Coronary artery (tissue), 2 donors: Measurements from ENCODE around the gene NTRK3.

Source experiments
- DNase-seq: peaks from one replicate; pipeline ENCODE4 v3.0.0-alpha.2; 2017; ENCODE audit warnings: low spot score
- H3K27ac ChIP-seq, 2 donors: fragments of 200-600 bp; sonication (generic); one replicate each; pipeline ENCODE4 v1.5.1; 2016 to 2019
- H3K4me3 ChIP-seq: fragments of 200-600 bp; sonication (generic); 2 replicates; pipeline ENCODE4 v1.5.1; 2016; ENCODE audit warnings: mild to moderate bottlenecking, moderate library complexity
- TF ChIP-seq, protein P1 (sequence below): fragments of 200-600 bp; sonication (generic); IDR thresholded peaks from one replicate; pipeline ENCODE4 v1.5.1; 2019; ENCODE audit warnings: antibody characterized with exemption

The NTRK3 gene

DNA sequence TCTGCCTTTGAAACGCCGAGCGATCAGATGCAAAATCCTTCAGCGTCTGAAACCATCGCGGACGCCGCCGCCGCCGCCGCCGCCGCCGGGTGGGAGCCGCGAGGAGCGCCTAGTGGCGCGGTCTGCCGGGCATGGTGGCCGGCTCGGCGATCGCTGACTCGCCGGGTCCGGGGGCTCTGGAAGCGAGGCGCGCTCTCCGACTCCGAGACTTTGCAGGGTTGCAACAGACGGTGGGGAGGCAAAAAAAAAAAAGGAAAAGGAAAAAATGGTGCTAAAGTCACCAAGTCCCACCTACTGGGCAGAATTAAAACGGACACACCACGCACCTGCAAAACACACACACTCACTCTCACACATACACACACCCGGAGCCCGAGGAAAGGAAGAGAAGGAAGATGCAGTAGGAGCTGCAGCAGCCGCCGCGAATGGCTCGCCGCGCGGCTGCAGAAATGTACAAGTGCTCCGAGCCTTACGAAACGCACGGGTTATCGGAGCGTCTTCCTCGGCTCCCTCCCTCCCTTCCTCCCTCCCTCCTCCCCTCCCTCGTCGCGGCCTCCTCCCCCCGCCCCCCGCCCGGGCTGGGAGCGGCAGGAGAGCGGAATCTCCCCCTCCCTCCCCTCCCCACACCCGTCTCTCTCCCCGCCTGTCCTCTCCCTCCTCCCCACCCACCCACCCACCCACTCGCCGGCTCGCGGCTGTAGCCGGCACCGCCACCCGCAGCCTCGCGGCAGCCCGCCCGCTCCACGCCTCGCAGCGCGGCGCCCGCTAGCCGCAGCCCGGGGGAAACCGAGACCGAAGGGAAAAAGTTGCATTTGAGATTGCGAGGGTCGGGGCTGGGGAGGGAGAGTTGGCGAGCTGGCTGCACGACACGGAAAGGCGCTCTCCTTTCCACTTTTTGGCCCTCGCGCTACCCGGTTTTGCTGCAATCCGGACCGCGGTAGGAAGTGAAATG, at the start of gene NTRK3:
TSS of gene NTRK3 (minus strand) at position 461 of the 952 bp plus-strand sequence. CDS start 586 bp downstream, outside the sequence.
- peak within 1 kb of the TSS; percentile 90 for H3K4me3 ChIP-seq
- peak within 1 kb of the TSS; percentile 89 to 96 for H3K27ac ChIP-seq
- TF ChIP-seq, protein P1, sequence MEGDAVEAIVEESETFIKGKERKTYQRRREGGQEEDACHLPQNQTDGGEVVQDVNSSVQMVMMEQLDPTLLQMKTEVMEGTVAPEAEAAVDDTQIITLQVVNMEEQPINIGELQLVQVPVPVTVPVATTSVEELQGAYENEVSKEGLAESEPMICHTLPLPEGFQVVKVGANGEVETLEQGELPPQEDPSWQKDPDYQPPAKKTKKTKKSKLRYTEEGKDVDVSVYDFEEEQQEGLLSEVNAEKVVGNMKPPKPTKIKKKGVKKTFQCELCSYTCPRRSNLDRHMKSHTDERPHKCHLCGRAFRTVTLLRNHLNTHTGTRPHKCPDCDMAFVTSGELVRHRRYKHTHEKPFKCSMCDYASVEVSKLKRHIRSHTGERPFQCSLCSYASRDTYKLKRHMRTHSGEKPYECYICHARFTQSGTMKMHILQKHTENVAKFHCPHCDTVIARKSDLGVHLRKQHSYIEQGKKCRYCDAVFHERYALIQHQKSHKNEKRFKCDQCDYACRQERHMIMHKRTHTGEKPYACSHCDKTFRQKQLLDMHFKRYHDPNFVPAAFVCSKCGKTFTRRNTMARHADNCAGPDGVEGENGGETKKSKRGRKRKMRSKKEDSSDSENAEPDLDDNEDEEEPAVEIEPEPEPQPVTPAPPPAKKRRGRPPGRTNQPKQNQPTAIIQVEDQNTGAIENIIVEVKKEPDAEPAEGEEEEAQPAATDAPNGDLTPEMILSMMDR: no peak
- DNase-seq: no peak

DNA sequence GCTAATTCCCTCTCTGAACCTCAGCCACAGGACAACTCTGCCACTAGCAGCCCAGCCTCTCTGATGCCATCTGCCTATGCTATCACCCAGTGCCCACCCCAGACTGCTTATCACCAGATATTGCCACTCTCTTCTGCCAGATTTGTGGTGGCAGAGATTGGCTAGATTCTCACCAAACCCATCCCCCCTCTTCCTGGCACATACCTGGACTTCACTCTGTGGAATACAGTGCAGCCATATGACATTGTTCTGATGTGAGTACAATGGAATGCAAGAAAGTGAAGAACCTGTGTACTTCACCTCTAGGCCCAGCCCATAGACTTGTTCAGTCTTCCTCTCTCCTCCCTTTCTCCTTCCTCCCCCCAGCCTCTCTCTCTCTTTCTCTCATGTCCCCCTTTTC, 46.9 kb upstream of the NTRK3 start:
- DNase-seq: no peak
- TF ChIP-seq, protein P1: no peak
- H3K27ac ChIP-seq: no peak overlapping the region
- H3K4me3 ChIP-seq: no peak overlapping the region

DNA sequence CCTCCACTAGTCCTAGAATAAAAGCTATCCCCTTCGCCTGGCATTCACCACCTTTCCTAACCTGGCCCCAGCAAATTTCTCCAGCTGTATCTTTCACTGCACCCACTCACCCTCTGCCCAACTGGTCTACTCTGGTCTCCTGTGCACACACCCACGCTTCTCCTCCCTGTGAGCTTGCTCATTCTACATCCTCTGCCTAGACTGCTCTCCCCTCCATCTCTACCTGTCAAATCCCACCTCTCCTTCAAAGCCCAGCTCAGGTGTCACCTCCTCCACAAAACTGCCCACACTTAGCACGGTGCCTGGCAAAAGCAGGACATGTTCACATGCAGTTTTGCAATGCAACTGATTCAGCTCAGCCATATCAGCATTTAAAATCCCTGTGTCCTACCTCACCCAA, 45.8 kb upstream of the NTRK3 start:
- TF ChIP-seq, protein P1: no peak

DNA sequence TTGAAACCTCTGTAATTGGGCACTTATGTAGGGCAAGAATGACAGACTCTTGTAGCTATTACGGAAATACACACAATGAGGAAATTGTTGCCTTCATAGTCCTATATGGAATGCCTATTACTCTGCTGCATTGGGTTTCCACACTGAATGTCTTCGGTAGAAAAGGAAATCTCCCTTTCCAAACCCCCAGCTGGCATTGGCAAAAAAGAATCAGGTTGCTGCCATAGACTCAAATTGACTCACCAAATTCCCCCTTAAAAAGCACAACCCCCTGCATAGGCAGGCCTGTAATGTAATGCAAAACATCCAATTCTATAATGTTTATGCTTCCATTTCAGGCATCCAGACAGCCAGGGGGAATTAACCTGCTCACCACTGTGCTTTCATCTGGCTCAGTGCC, 44.8 kb upstream of the NTRK3 start:
- TF ChIP-seq, protein P1: no peak
- DNase-seq: no peak
- no peak overlapping the region for H3K4me3 ChIP-seq
- H3K27ac ChIP-seq: no peak overlapping the region

More for the DNA sequence above, 45.8 kb upstream of the NTRK3 start:
- H3K27ac ChIP-seq: no peak overlapping the region
- H3K4me3 ChIP-seq: no peak overlapping the region
- DNase-seq: no peak

DNA sequence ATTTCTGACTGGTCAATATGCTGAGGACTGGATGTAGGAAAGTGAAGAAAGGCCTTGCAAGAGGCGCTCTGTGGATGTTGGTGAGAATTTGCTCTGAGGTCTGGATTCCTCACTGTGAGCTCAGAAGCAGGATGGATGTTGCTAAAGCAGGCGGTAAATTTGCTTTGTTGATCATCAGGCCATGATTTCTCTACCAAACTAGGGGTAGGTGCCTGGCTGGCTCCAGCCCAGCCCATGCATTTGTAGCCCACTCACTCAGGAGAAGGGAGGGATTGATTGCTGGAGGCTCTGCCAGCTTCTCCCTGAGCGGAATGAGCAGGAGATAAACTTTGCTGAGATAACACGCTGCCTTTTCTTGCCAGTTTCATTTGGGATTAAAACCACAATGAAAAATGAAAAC, 44.3 kb upstream of the NTRK3 start:
- H3K27ac ChIP-seq: no peak overlapping the region
- TF ChIP-seq, protein P1: no peak
- no peak for DNase-seq
- no peak overlapping the region for H3K4me3 ChIP-seq

DNA sequence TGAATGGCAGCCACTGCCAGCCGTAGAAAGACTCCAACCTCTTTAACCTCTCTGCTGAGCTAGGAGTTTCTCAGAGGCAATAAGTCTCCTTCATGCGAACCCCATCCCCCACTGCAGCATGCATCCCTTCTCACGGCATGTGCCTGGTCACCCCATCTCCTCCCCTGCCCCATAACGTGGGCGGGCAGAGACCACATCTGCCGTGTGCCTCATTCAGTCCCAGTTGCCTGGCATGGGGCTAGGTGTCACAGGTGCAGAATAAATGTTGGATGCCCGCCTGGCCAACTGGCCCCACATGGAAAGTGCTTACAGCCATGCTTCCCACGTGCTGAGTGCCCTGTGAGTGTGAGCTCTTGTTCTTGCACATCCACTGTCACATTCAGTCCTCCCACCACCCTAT, 43.5 kb upstream of the NTRK3 start:
- no peak for DNase-seq
- Histone ChIP-seq H3K27ac (no peak overlapping the region), H3K4me3 (no peak overlapping the region)
- TF ChIP-seq, protein P1: no peak

DNA sequence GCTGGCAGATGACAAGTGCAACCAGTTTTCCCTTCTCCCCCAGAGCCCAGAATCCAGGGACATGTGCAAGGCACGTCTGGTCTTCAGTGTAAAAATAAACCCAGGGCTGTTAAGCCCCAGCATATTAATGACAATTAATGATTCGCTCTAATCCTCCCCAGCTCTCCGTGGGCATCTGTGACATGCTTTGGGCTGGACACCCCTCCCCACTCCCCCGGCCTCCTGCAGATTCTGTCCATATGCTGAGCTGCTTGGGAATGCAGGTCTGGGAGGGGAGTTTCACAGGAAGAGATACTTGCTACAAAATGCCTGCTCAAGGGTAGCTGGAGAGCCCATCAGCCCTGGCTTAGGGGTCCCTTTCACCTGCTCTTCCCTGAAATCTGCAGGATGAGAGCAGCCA, 43.0 kb upstream of the NTRK3 start:
- no peak overlapping the region for H3K4me3 ChIP-seq
- no peak for DNase-seq
- no peak overlapping the region for H3K27ac ChIP-seq
- TF ChIP-seq, protein P1: no peak
